ENCODE measurements around the gene TGM3. TPM values are rescaled to one million over a fixed set of nuclear protein-coding genes. Genes with fewer than 3 reads are reported as not detected.

Gene TGM3
- total RNA-seq, 1 experiment from 2014 or later, result not detected

GRCh38 chr20:2315440-2315778 is 19.6 kb downstream of the TGM3 start:
- Histone ChIP-seq H3K9me2 (ENCODE audit: insufficient read depth) (no peaks in the 10 kb centered on the region), H3K36me3 (ENCODE audit: control insufficient read depth in 1 of 2, insufficient read depth in 2 of 2, low read length in 2 of 2) (no peaks in the 10 kb centered on the region), H3K27ac (ENCODE audit: low read depth, low read length) (0 out of 2 replicates have a peak overlapping the region, but pooled peaks have one; percentile 2), H3K4me3 (replicated peaks in 1 of 2; ENCODE audit: low read depth in 1 of 2, low read length in 2 of 2) (peak overlapping the region in 1 of 2 experiments; percentile 9; a peak in 1 of 4 replicates), H3K4me1 (ENCODE audit: control insufficient read depth in 1 of 2, insufficient read depth in 2 of 2, low read length in 2 of 2) (peaks cover 9 to 26% of the 10 kb centered on the region in 2 experiments), H4K20me1 (ENCODE audit: insufficient read depth) (no peaks in the 10 kb centered on the region), H3K9ac (ENCODE audit: low read length) (no peak overlapping the region), H3K79me2 (ENCODE audit: insufficient read depth, low read length) (no peaks in the 10 kb centered on the region), H2AFZ (ENCODE audit: low read depth, low read length, poor library complexity, severe bottlenecking) (peak overlapping the region; percentile 80), H3K27me3 (ENCODE audit: insufficient read depth, low read length) (no peaks in the 10 kb centered on the region), H3K4me2 (ENCODE audit: low read length) (peak overlapping the region; percentile 69), H3K9me3 (ENCODE audit: control insufficient read depth in 1 of 2, insufficient read depth in 1 of 2, low read depth in 1 of 2, low read length in 2 of 2) (no peaks in the 10 kb centered on the region)
- intact Hi-C loops (cut with micrococcal nuclease), result no loop called here
- BruUV-seq (replicated peaks), result no TSS peak
- POLR2A ChIA-PET, result no interaction called here
- DNase-seq (ENCODE audit: low read depth, low spot score), result no peak
- no peak for ATAC-seq
- CTCF ChIA-PET, result interaction anchor here (2.2 kb wide), 1 partner anchor 108 kb away, joined by 7 read pairs; no protein-coding TSS in a partner anchor
- RAD21 ChIA-PET (ENCODE audit: low non-redundant PET in 1 of 2, low total read pairs in 2 of 2, uncharacterized antibody in 2 of 2, unreplicated experiment in 2 of 2), result no interaction called here
- no peak for TF ChIP-seq CEBPB (IDR thresholded peaks at IDR 0.05; ENCODE audit: low read depth)
- no peak for TF ChIP-seq SRF (IDR thresholded peaks at IDR 0.05; ENCODE audit: low read depth)
- TF ChIP-seq TCF7L2 (IDR thresholded peaks at IDR 0.05; ENCODE audit: borderline replicate concordance, extremely low read depth, insufficient read depth, insufficient read length), result no peak
- TF ChIP-seq ELF1 (IDR thresholded peaks at IDR 0.05; ENCODE audit: borderline replicate concordance, low read depth), result no peak
- TF ChIP-seq, protein P1, sequence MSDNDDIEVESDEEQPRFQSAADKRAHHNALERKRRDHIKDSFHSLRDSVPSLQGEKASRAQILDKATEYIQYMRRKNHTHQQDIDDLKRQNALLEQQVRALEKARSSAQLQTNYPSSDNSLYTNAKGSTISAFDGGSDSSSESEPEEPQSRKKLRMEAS (IDR thresholded peaks at IDR 0.05), result no peak
- no peak for TF ChIP-seq YY1 (IDR thresholded peaks at IDR 0.05; ENCODE audit: extremely low read depth, insufficient replicate concordance, low read depth, low read length)
- no peak for TF ChIP-seq FOSL1 (IDR thresholded peaks at IDR 0.05; ENCODE audit: low read depth)
- no peak for TF ChIP-seq REST (IDR thresholded peaks at IDR 0.05; ENCODE audit: low read depth)
- no peak for TF ChIP-seq EGR1 (IDR thresholded peaks at IDR 0.05; ENCODE audit: low read depth)
- no peak for TF ChIP-seq JUND (IDR thresholded peaks at IDR 0.05)
- TF ChIP-seq CBX3 (IDR thresholded peaks at IDR 0.05; ENCODE audit: low read depth), result no peak
- TF ChIP-seq, protein P2, sequence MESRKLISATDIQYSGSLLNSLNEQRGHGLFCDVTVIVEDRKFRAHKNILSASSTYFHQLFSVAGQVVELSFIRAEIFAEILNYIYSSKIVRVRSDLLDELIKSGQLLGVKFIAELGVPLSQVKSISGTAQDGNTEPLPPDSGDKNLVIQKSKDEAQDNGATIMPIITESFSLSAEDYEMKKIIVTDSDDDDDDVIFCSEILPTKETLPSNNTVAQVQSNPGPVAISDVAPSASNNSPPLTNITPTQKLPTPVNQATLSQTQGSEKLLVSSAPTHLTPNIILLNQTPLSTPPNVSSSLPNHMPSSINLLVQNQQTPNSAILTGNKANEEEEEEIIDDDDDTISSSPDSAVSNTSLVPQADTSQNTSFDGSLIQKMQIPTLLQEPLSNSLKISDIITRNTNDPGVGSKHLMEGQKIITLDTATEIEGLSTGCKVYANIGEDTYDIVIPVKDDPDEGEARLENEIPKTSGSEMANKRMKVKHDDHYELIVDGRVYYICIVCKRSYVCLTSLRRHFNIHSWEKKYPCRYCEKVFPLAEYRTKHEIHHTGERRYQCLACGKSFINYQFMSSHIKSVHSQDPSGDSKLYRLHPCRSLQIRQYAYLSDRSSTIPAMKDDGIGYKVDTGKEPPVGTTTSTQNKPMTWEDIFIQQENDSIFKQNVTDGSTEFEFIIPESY (IDR thresholded peaks at IDR 0.05; ENCODE audit: extremely low read depth, insufficient replicate concordance, low read length), result no peak
- TF ChIP-seq, protein P3, sequence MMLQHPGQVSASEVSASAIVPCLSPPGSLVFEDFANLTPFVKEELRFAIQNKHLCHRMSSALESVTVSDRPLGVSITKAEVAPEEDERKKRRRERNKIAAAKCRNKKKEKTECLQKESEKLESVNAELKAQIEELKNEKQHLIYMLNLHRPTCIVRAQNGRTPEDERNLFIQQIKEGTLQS (IDR thresholded peaks at IDR 0.05), result no peak
- TF ChIP-seq SP1 (IDR thresholded peaks at IDR 0.05; ENCODE audit: low read depth), result no peak
- no peak for TF ChIP-seq EZH2phosphoT487 (IDR thresholded peaks at IDR 0.05; ENCODE audit: borderline replicate concordance)
- no peak for TF ChIP-seq EZH2 (IDR thresholded peaks at IDR 0.05)

Measured in HCT116 (cell line).